SK-N-SH (cell line): ENCODE results near the gene ANKRD34B. TPM values are rescaled to one million over a fixed set of nuclear protein-coding genes. Genes with fewer than 3 reads are reported as not detected.

Experiments used
- CTCF ChIA-PET: fragments of 300-600, 350-600 bp; formaldehyde crosslinking; extraction: SDS; loops from one replicate; lab custom pipeline; 2021; lab: Yijun Ruan, JAX
- POLR2A ChIA-PET: fragments of 350-600 bp; sonication (Branson Sonifier 250); formaldehyde crosslinking; extraction: SDS; loops from one replicate; lab custom pipeline; 2020; ENCODE audit warnings: antibody characterized with exemption, inconsistent platforms; lab: Yijun Ruan, JAX
- DNase-seq: peaks from one replicate; pipeline ENCODE4 v3.0.0; 2012
- H2AFZ ChIP-seq: fragments of 200-600 bp; sonication (generic); 2 replicates; pipeline ENCODE4 v1.8.1; 2016; ENCODE audit warnings: antibody characterized with exemption, mild to moderate bottlenecking, low read depth
- H3F3A ChIP-seq: fragments of 200-600 bp; sonication (generic); replicated peaks from 2 replicates; pipeline ENCODE3; 2016; ENCODE audit warnings: antibody characterized with exemption, mild to moderate bottlenecking; ENCODE audit not compliant: insufficient read depth
- H3K27ac ChIP-seq, 2 experiments: fragments of 200-500 bp in 1 of 2; fragments of 200-600 bp in 1 of 2; sonication (Bioruptor generic) in 1 of 2; sonication (generic), shearing (Covaris generic) in 1 of 2; 2 replicates each; pipeline versions ENCODE4 v1.5.1 to v1.6.1; 2014 to 2016; ENCODE audit warnings: low read depth in 2 of 2, inconsistent platforms in 1 of 2, low read length in 1 of 2, mild to moderate bottlenecking in 1 of 2, mixed read lengths in 1 of 2
- H3K27me3 ChIP-seq: fragments of 200-600 bp; sonication (generic), shearing (Covaris generic); 2 replicates; pipeline ENCODE4 v1.6.1; 2016; ENCODE audit warnings: mixed run types; ENCODE audit not compliant: insufficient read depth
- H3K36me3 ChIP-seq, 2 experiments: fragments of 200-500 bp in 1 of 2; fragments of 200-600 bp in 1 of 2; sonication (Bioruptor generic) in 1 of 2; sonication (generic) in 1 of 2; replicated peaks in 1 of 2; 2 replicates each; pipeline versions ENCODE3 to v1.5.1; 2014 to 2016; ENCODE audit warnings: low read length in 1 of 2, mild to moderate bottlenecking in 1 of 2; ENCODE audit not compliant: insufficient read depth in 2 of 2, control insufficient read depth in 1 of 2
- H3K4me1 ChIP-seq, 2 experiments: fragments of 200-500 bp in 1 of 2; fragments of 200-600 bp in 1 of 2; sonication (Bioruptor generic) in 1 of 2; sonication (generic), shearing (Covaris generic) in 1 of 2; 2 replicates each; pipeline versions ENCODE4 v1.5.1 to v1.6.1; 2014 to 2016; ENCODE audit warnings: low read depth in 1 of 2, low read length in 1 of 2, mixed run types in 1 of 2; ENCODE audit not compliant: insufficient read depth in 2 of 2, control insufficient read depth in 1 of 2
- H3K4me2 ChIP-seq: fragments of 200-600 bp; sonication (generic), shearing (Covaris generic); 2 replicates; pipeline ENCODE4 v1.6.1; 2017; ENCODE audit warnings: mixed run types
- H3K4me3 ChIP-seq, 2 experiments: fragments of 200-500 bp in 1 of 2; fragments of 200-600 bp in 1 of 2; sonication (Bioruptor generic) in 1 of 2; sonication (generic), shearing (Covaris generic) in 1 of 2; 2 replicates each; pipeline versions ENCODE4 v1.5.1 to v1.8.1; 2014 to 2016; ENCODE audit warnings: low read depth in 2 of 2, inconsistent platforms in 1 of 2, low read length in 1 of 2, mild to moderate bottlenecking in 1 of 2, mixed read lengths in 1 of 2, moderate library complexity in 1 of 2
- H3K79me2 ChIP-seq: fragments of 200-600 bp; sonication (generic); 2 replicates; pipeline ENCODE4 v1.8.1; 2017; ENCODE audit warnings: mild to moderate bottlenecking; ENCODE audit not compliant: insufficient read depth
- H3K9ac ChIP-seq: fragments of 200-600 bp; sonication (generic); 2 replicates; pipeline ENCODE4 v1.6.1; 2017; ENCODE audit warnings: mixed run types
- H3K9me2 ChIP-seq: fragments of 200-600 bp; sonication (generic); 2 replicates; pipeline ENCODE4 v1.6.1; 2017; ENCODE audit warnings: mixed run types
- H3K9me3 ChIP-seq: fragments of 200-600 bp; sonication (generic); 2 replicates; pipeline ENCODE4 v1.6.1; 2017; ENCODE audit warnings: mixed run types, mild to moderate bottlenecking, moderate library complexity
- H4K20me1 ChIP-seq: fragments of 200-600 bp; sonication (generic); 2 replicates; pipeline ENCODE4 v1.6.1; 2017; ENCODE audit warnings: mild to moderate bottlenecking, mixed run types; ENCODE audit not compliant: insufficient read depth
- CHD2 ChIP-seq: fragments of 150-350 bp; IDR thresholded peaks from 2 replicates; pipeline ENCODE4 v1.6.1; 2018; ENCODE audit warnings: low read length; ENCODE audit not compliant: partially characterized antibody
- CTCF ChIP-seq: fragments of 200-600 bp; sonication (generic); IDR thresholded peaks from 2 replicates; pipeline ENCODE4 v1.6.1; 2017; ENCODE audit warnings: antibody characterized with exemption, mild to moderate bottlenecking, moderate library complexity
- EZH2phosphoT487 ChIP-seq: fragments of 200-600 bp; sonication (generic); IDR thresholded peaks from 2 replicates; pipeline ENCODE4 v1.6.1; 2017; ENCODE audit warnings: low read depth, mixed run types, mild to moderate bottlenecking, antibody characterized with exemption, moderate library complexity, borderline replicate concordance
- FOSL2 ChIP-seq: IDR thresholded peaks from 2 replicates; pipeline ENCODE4 v1.4.0; 2012; ENCODE audit warnings: low read depth, mild to moderate bottlenecking, moderate library complexity, borderline replicate concordance
- FOXJ3 ChIP-seq: sonication (generic); formaldehyde crosslinking; IDR thresholded peaks from 2 replicates; pipeline ENCODE4 v1.5.1; 2020; ENCODE audit warnings: mild to moderate bottlenecking, missing genetic modification reagents
- FOXM1 ChIP-seq: IDR thresholded peaks from 2 replicates; pipeline ENCODE4 v1.4.0; 2012; ENCODE audit warnings: low read depth, mild to moderate bottlenecking
- GABPA ChIP-seq: IDR thresholded peaks from 2 replicates; pipeline ENCODE4 v1.4.0; 2012; ENCODE audit warnings: low read depth, mild to moderate bottlenecking
- IRF3 ChIP-seq: fragments of 150-350 bp; IDR thresholded peaks from 2 replicates; pipeline ENCODE4 v1.6.1; 2016; ENCODE audit warnings: mild to moderate bottlenecking, low read depth, low read length
- JUND ChIP-seq: IDR thresholded peaks from 2 replicates; pipeline ENCODE4 v1.4.0; 2012
- NRF1 ChIP-seq: IDR thresholded peaks from 2 replicates; pipeline ENCODE4 v1.6.1; 2012; ENCODE audit warnings: low read depth, mild to moderate bottlenecking, low read length
- POLR2AphosphoS5 ChIP-seq: IDR thresholded peaks from 2 replicates; pipeline ENCODE4 v1.6.1; 2012; ENCODE audit warnings: low read depth, low read length
- RAD21 ChIP-seq: IDR thresholded peaks from 2 replicates; pipeline ENCODE4 v1.6.1; 2012; ENCODE audit warnings: mild to moderate bottlenecking, low read length
- RCOR1 ChIP-seq: fragments of 150-350 bp; IDR thresholded peaks from 2 replicates; pipeline ENCODE4 v1.6.1; 2017; ENCODE audit warnings: antibody characterized with exemption, low read length
- RXRA ChIP-seq: IDR thresholded peaks from 2 replicates; pipeline ENCODE4 v1.4.0; 2012; ENCODE audit warnings: low read depth, mild to moderate bottlenecking, borderline replicate concordance
- SIN3A ChIP-seq: IDR thresholded peaks from 2 replicates; pipeline ENCODE4 v1.6.1; 2012; ENCODE audit warnings: low read depth, mild to moderate bottlenecking, low read length, moderate library complexity, borderline replicate concordance
- SMC3 ChIP-seq: IDR thresholded peaks from 2 replicates; pipeline ENCODE4 v1.6.1; 2012; ENCODE audit warnings: low read depth, low read length, improper control_type of control experiment
- TAF1 ChIP-seq: IDR thresholded peaks from 2 replicates; pipeline ENCODE4 v1.6.1; 2012; ENCODE audit warnings: low read depth, mild to moderate bottlenecking, low read length, moderate library complexity, borderline replicate concordance
- TCF12 ChIP-seq: IDR thresholded peaks from 2 replicates; pipeline ENCODE4 v1.4.0; 2012
- TEAD4 ChIP-seq: IDR thresholded peaks from 2 replicates; pipeline ENCODE4 v1.4.0; 2012; ENCODE audit warnings: mild to moderate bottlenecking, borderline replicate concordance; ENCODE audit not compliant: insufficient read depth
- USF2 ChIP-seq: fragments of 150-350 bp; IDR thresholded peaks from 2 replicates; pipeline ENCODE4 v1.6.1; 2017; ENCODE audit warnings: antibody characterized with exemption, low read length, low read depth, borderline replicate concordance
- YY1 ChIP-seq: IDR thresholded peaks from 2 replicates; pipeline ENCODE4 v1.4.0; 2012; ENCODE audit warnings: low read depth, mild to moderate bottlenecking
- WGBS: methylation state at CpG from one replicate; pipeline ENCODE4 v1.1.6; 2017; ENCODE audit warnings: low lambda C conversion rate; 5-methylcytosine and 5-hydroxymethylcytosine counted together
- polyA plus RNA-seq, 3 experiments: library from polyadenylated mRNA; depleted of rRNA; stranded (reverse); fragments of >200 nt; gene quantifications; 2 replicates each; pipeline ENCODE4 v1.2.3, GENCODE V29; 2012
- TF ChIP-seq, protein P1 (sequence below): IDR thresholded peaks from 2 replicates; pipeline ENCODE4 v1.4.0; 2012; ENCODE audit warnings: low read depth
- TF ChIP-seq, protein P2 (sequence below): IDR thresholded peaks from 2 replicates; pipeline ENCODE4 v1.4.0; 2012; ENCODE audit warnings: low read depth, borderline replicate concordance

ANKRD34B gene
- polyA plus RNA-seq, 1 of the 3 experiments (the other 2 are of a cell fraction): not detected

GRCh38 chr5:80559244-80559643 lies 10.8 kb downstream of the ANKRD34B start:
- no peak overlapping the region for H3K9ac ChIP-seq
- no peak for DNase-seq
- TF ChIP-seq CHD2: no peak
- TF ChIP-seq USF2: no peak
- TF ChIP-seq TAF1: no peak
- TF ChIP-seq FOSL2: no peak
- no peak for TF ChIP-seq TEAD4
- TF ChIP-seq EZH2phosphoT487: no peak
- TF ChIP-seq IRF3: no peak
- TF ChIP-seq NRF1: no peak
- no peak for TF ChIP-seq GABPA
- TF ChIP-seq FOXJ3: no peak
- no peak for TF ChIP-seq RXRA
- TF ChIP-seq TCF12: no peak
- TF ChIP-seq RAD21: no peak
- no peak for TF ChIP-seq SIN3A
- no peak for TF ChIP-seq RCOR1
- no peaks in the 10 kb centered on the region for H4K20me1 ChIP-seq
- H2AFZ ChIP-seq: no peak overlapping the region
- no peak overlapping the region for H3K27ac ChIP-seq
- 47% methylated on average over 4 of the region's 4 CpGs for WGBS
- H3F3A ChIP-seq: no peaks in the 10 kb centered on the region
- H3K36me3 ChIP-seq: no peaks in the 10 kb centered on the region
- ChIA-PET POLR2A (no interaction called here), CTCF (no interaction called here)
- no peaks in the 10 kb centered on the region for H3K9me3 ChIP-seq
- H3K4me1 ChIP-seq: no peaks in the 10 kb centered on the region
- H3K4me2 ChIP-seq: no peak overlapping the region
- H3K27me3 ChIP-seq: no peaks in the 10 kb centered on the region; the same call in 1 of the 2 replicates
- no peaks in the 10 kb centered on the region for H3K79me2 ChIP-seq
- no peaks in the 10 kb centered on the region for H3K9me2 ChIP-seq
- no peak overlapping the region for H3K4me3 ChIP-seq

GRCh38 chr5:80555099-80555498 lies 15.0 kb downstream of the ANKRD34B start:
- Histone ChIP-seq H2AFZ (no peak overlapping the region), H3F3A (no peaks in the 10 kb centered on the region), H3K36me3 (no peaks in the 10 kb centered on the region), H3K4me3 (no peak overlapping the region), H3K9ac (no peak overlapping the region), H3K9me3 (no peaks in the 10 kb centered on the region), H3K9me2 (no peaks in the 10 kb centered on the region), H4K20me1 (no peaks in the 10 kb centered on the region), H3K4me1 (no peaks in the 10 kb centered on the region), H3K27ac (no peak overlapping the region), H3K4me2 (no peak overlapping the region), H3K79me2 (no peaks in the 10 kb centered on the region), H3K27me3 (no peaks in the 10 kb centered on the region; the same call in 1 of the 2 replicates)
- ChIA-PET POLR2A (no interaction called here), CTCF (no interaction called here)
- no peak for DNase-seq
- 55% methylated on average over 4 of the region's 4 CpGs for WGBS
- no peak for TF ChIP-seq SMC3
- TF ChIP-seq POLR2AphosphoS5: no peak
- TF ChIP-seq, protein P1, sequence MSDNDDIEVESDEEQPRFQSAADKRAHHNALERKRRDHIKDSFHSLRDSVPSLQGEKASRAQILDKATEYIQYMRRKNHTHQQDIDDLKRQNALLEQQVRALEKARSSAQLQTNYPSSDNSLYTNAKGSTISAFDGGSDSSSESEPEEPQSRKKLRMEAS: no peak
- no peak for TF ChIP-seq FOSL2
- no peak for TF ChIP-seq YY1
- no peak for TF ChIP-seq JUND
- TF ChIP-seq FOXJ3: no peak
- TF ChIP-seq RXRA: no peak
- no peak for TF ChIP-seq CTCF
- no peak for TF ChIP-seq TCF12
- no peak for TF ChIP-seq RCOR1
- no peak for TF ChIP-seq GABPA
- TF ChIP-seq FOXM1: no peak
- TF ChIP-seq, protein P2, sequence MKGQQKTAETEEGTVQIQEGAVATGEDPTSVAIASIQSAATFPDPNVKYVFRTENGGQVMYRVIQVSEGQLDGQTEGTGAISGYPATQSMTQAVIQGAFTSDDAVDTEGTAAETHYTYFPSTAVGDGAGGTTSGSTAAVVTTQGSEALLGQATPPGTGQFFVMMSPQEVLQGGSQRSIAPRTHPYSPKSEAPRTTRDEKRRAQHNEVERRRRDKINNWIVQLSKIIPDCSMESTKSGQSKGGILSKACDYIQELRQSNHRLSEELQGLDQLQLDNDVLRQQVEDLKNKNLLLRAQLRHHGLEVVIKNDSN: no peak
- TF ChIP-seq USF2: no peak
